Sciatic nerve (tissue), 2 donors: ENCODE results near the gene N4BP2L1. TPM values are rescaled to one million over a fixed set of nuclear protein-coding genes. Genes with fewer than 3 reads are reported as not detected.
"Not testable (repeated sequence)": the region's sequence is repeated elsewhere in the genome, so short reads cannot be mapped to it uniquely, and the experiment has no call there.

Experiments used
- ATAC-seq: fragments of 200-7000 bp; cut with Tn5 transposase; one replicate; pipeline ENCODE4 v1.9.1; 2020; ENCODE audit warnings: mild to moderate bottlenecking, moderate library complexity
- DNase-seq: peaks from one replicate; pipeline ENCODE4 v3.0.0-alpha.2; 2020; ENCODE audit warnings: low spot score
- intact Hi-C: fragments of 100-400 bp; cut with DNase I; formaldehyde crosslinking; loops from one replicate; pipeline ENCODE4 v1.14.2; 2022
- total RNA-seq: library from RNA; stranded (reverse); fragmentation: NEBNext Ultra II Directional; extraction: Animal tissue kit (Norgen Biotek cat#: 25700); gene quantifications from one replicate; pipeline ENCODE4 v1.2.1, GENCODE V29; 2021
- donor health status: DM: no; HTN: no; CAD: no.
- donor health status: DM: no; HTN: no; CAD: no.

Gene N4BP2L1
- total RNA-seq, 1 donor from 2014 or later: 32.3 TPM

- intact Hi-C loops: no loop called here
- no peak for ATAC-seq
- DNase-seq: no peak
These were observed 19.5 kb downstream of the N4BP2L1 start for GRCh38 chr13:32408296-32409000.

- ATAC-seq (no peak), DNase-seq (no peak)
- intact Hi-C loops: no loop called here
These were observed 20.1 kb downstream of the N4BP2L1 start for GRCh38 chr13:32407854-32408253.

GRCh38 chr13:32403108-32403507 lies 24.8 kb downstream of the N4BP2L1 start:
- DNase-seq (no peak), ATAC-seq (no peak)
- intact Hi-C loops: no loop called here

- no peak for ATAC-seq
- no peak for DNase-seq
- intact Hi-C loops: no loop called here
These were observed 36.8 kb downstream of the N4BP2L1 start for GRCh38 chr13:32391101-32391619.

GRCh38 chr13:32390484-32390883 lies 37.4 kb downstream of the N4BP2L1 start:
- no peak for DNase-seq
- intact Hi-C loops: no loop called here
- ATAC-seq: no peak

- intact Hi-C loops: no loop called here
- ATAC-seq (no peak), DNase-seq (no peak)
These were observed 37.9 kb downstream of the N4BP2L1 start for GRCh38 chr13:32390048-32390447.

GRCh38 chr13:32385410-32385809 lies 42.5 kb downstream of the N4BP2L1 start:
- intact Hi-C loops: no loop called here
- DNase-seq: no peak
- no peak for ATAC-seq

GRCh38 chr13:32384702-32385101 lies 43.2 kb downstream of the N4BP2L1 start:
- intact Hi-C loops: no loop called here
- ATAC-seq: no peak
- no peak for DNase-seq

GRCh38 chr13:32383836-32384618 lies 43.9 kb downstream of the N4BP2L1 start:
- no peak for DNase-seq
- intact Hi-C loops: no loop called here
- ATAC-seq: no peak

- no peak for DNase-seq
- intact Hi-C loops: no loop called here
- peak; percentile 80 for ATAC-seq
These were observed 46.4 kb downstream of the N4BP2L1 start for GRCh38 chr13:32381539-32381938.

GRCh38 chr13:32378012-32378411 lies 49.9 kb downstream of the N4BP2L1 start:
- intact Hi-C loops: no loop called here
- ATAC-seq (no peak), DNase-seq (no peak)

- ATAC-seq (no peak), DNase-seq (no peak)
- intact Hi-C loops: no loop called here
These were observed 51.1 kb downstream of the N4BP2L1 start for GRCh38 chr13:32376642-32377415.

- intact Hi-C loops: no loop called here
- ATAC-seq (no peak), DNase-seq (no peak)
These were observed 57.1 kb downstream of the N4BP2L1 start for GRCh38 chr13:32370805-32371204.

- ATAC-seq: no peak
- DNase-seq: no peak
- intact Hi-C loops: no loop called here
These were observed 65.4 kb downstream of the N4BP2L1 start for GRCh38 chr13:32362574-32362973.

GRCh38 chr13:32355935-32356334 lies 72.0 kb downstream of the N4BP2L1 start:
- DNase-seq, intact Hi-C loops, ATAC-seq: not testable (repeated sequence)

GRCh38 chr13:32354040-32354439 lies 73.9 kb downstream of the N4BP2L1 start:
- ATAC-seq: no peak
- intact Hi-C loops: no loop called here
- DNase-seq: no peak

GRCh38 chr13:32350839-32351441 lies 77.0 kb downstream of the N4BP2L1 start:
- intact Hi-C loops, DNase-seq, ATAC-seq: not testable (repeated sequence)
